COLO829 (cell line): Measurements from ENCODE around the gene TMEM39B.
"Not testable (repeated sequence)": the region's sequence is repeated elsewhere in the genome, so short reads cannot be mapped to it uniquely, and the experiment has no call there.

Experiments
- DNase-seq: peaks from one replicate; pipeline ENCODE4 v3.0.0; 2012; ENCODE audit warnings: low spot score

The TMEM39B gene

DNA sequence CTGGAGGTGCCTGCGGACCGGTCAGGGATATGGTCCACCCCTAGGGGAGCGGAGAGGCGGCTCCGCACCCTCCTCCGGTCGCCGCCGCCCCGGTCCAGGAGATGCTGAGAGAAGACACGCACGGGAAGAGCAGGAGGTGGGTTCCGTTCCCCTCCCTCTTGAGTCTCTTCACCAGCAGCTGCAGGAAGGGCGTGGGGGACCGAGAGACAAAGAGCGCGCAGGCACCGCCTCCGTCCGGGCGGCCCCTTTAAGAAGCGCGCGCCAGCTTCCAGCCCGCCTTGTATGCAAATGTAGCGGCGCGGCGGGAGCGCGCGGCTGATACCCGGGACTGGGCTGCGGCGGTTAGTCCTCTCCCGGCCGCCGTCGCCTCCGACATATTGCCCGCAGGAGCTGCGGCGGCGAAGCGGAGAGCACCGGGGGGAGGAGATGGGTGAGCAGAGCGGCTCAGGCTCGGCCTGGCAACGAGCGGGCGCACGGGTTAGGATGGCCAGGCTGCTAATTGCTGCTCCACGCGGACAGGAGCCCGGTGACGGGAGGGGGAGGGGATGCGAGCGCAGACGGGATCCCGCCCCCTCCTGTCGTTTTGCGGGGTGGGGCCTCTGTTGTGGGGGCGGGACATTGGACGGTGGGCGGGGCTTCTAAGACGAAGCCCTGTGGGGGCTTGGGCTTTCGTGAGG lies at the start of gene TMEM39B:
TSS of gene TMEM39B (plus strand) at position 318 of the 677 bp plus-strand sequence. CDS start at position 427, 109 bp downstream.
- peak; percentile 96 for DNase-seq

DNA sequence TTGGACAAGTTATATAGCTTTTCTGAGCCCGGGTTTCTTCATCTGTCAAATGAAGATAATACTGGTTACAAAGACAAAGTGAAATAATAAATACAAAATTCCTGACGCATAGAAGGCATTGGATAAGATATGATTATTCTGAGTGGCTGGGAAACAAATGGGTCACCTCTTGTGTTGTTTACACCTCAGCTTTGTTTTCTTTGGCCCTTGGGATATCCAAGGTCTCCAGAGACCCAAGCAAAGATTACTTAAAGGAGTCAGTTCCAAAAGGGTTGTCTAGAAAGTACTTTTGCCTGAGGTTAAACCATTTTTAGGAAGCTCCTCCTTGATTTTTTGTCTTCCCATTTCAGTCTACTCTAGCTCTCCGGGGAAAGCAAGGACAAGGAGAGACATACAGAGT lies 49.4 kb upstream of the TMEM39B start:
- no peak for DNase-seq

DNA sequence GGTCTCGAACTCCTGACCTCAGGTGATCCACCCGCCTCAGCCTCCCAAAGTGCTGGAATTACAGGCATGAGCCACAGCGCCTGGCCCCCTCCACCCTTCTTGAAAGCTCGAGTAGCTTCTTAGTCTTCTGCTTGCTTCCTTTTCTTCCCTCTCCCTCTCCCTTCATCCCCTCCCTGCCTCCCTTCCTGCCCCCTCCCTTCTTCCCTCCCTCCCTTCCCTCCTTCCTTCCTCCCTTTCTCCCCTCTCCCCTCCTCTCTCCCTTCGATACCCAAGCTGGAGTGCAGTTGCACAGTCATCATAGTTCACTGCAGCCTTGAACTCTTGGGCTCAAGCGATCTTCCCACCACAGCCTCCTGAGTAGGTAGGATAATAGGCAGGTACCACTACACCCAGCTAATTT lies 47.2 kb upstream of the TMEM39B start:
- DNase-seq, result no peak

DNA sequence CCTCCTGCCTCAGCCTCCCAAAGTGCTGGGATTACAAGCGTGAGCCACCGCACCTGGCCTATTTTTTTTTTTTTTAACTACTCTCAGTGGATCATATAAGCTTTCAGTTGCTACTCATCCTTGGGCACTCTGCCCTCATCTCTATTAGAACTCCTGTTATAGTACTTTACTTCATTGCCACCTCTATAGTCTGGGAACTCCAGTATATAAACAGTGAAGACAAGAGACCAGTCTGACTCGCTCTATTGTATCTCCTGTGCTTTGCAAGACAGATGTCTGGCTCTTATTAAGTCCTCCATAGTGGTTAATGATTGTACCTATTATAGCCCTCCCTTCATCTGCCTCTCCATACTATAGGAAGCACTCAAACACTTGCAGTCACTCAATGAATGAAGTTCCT lies 44.0 kb upstream of the TMEM39B start:
- no peak for DNase-seq

DNA sequence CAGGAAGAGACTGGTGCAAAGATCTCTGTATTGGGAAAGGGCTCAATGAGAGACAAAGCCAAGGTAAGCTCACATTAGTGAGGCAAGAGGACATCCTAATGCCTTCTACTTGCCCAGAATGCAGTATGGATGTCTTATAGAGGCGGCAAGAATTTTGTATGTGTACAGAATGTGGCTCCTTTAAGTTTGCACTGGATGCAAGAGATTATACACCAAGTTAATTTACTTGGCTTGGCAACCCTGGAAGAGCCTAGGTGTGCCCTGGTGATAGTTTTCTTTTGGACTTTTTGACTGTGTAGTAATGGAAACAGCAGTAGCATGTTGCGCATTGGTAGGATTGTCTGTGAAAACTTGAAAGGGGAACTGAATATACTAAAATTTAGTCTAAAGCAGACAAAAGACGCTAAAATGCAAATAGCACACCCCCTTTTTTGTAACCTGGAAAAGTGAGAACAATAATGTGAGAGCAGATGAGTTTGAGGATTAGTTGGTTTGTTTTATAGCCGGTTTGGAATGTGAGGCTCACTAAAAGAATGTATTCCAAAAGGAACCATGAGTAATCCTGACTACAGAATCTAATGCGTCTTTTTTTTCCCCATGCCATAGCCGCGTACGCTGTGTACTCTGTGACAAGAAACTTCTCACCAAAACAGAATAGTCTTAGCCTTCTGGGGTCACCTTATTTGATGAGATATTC lies 41.0 kb upstream of the TMEM39B start:
- DNase-seq, result no peak

DNA sequence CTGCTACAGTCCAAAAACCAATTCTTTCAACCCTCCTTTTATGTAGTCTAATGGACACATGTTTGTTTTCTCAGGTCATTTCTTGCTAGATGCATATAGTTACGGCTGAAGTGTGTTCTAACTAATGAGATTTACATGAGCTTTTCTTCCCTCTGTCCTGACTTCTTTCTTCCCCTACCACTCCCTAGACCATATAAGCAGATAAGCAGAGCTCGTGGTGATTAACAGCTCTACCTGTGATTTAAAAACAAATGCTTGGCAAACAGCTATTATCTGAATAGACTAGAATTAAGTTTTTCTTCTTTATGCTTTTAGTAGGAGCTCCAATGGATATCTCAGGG lies 40.5 kb upstream of the TMEM39B start:
- no peak for DNase-seq

DNA sequence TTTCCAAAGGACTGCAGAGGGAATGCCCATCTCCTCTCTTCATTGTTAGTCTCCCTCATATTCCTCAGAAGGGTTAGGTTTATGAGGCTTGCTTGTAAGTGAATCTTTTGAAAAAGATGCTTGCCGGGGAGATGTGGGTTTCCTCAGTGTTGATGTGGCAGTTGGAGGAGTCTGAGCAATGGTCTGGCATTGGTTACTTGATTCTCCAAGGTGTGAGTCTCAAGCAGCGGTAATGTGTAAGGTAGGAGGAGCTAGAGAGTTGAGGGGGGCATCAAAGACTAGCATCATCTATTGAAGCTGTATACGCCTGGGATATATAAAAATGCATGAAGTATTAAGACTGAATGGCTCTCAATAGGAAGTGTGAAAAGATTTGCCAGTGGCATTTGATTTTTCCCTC lies 37.6 kb upstream of the TMEM39B start:
- no peak for DNase-seq

DNA sequence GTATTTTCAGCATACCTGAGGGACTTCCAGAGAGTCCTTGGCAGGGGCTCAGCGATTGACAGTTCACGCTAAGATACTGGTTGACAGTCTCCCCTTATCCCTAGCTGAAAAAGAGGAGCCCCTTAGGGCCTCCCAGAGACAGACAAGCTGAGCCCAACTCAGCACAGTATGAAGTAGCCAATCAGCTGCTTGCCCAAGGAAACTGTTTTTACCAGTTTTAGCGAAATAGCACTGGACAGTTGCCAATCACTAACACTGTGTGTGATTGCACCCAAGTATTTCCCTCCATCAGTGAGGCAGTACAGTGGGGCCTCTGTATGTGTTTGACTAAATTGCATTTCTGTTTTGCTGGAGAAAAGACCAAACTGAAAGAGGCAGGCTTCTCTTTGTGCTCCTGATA lies 32.0 kb upstream of the TMEM39B start:
- DNase-seq, result no peak

DNA sequence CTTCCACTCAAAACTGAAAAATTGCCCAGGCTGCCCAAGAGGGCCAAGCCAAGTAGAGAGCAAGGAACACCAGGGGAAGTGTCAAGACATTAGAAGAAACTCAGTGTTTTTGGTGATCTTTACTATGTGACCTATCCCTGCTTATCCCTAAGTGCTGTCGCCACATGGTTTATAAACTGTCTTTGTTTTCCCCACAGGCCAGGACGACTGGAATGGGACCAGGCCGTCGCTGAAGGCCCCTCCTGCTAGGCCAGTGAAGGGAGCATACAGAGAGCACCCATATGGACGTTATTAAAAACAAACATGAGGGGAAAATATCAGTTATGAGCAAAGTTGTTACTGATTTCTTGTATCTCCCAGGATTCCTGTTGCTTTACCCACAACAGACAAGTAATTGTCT lies 30.4 kb upstream of the TMEM39B start:
- DNase-seq, result no peak

DNA sequence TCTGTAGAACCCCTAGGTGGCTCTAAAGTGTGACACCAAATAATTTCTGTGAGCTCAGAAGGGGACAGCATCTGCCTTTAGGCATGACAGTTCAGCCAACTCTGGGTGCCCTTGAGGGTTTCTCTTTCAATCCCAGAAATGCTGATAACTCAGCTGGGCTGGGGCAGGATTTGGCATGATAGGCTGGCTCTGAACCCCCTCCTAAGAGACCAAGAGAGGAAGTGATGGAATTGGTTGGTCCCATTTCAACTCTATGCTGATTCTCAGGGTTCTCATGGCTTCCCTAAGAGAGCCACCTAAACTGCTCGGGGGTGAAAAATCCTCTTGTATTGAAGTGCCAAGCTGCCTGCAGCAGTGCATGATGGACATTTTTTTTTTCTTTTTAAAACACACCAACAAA lies 28.5 kb upstream of the TMEM39B start:
- DNase-seq, result no peak

DNA sequence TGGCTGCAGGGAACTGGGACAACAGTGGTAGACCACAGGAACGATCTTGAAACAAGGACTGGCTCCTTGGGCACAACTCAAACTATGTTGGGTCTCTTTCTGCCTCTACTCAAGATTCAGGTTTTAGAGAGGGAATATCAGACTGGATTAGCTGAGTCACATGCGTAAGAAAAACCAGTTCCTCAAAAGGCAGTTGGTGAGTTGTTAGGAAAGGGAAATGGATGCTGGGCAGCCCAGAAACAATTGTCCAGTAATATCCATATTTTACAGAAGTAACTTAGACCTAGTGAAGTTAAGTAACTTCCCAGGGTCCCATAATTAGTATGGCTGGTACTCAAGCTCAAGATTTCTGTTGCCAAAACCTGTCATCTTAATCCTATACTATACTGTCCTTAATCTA lies 27.0 kb upstream of the TMEM39B start:
- DNase-seq, result no peak

DNA sequence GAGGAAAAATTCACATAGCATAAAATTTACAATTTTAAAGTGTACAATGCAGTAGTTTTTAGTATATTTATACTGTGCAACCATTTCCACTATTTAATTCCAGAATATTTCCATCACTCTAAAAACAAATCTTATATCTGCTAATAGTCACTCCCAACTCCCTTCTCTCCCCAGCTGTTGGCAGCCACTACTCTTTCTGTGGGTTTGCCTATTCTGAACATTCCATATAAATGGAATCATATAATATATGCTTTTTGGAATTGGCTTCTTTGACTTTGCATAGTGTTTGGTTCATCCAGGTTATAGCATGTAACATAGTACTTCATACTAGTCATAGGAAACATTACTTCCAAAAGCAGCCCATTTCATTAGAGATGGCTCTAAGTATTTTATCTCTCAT lies 25.0 kb upstream of the TMEM39B start:
- no peak for DNase-seq

DNA sequence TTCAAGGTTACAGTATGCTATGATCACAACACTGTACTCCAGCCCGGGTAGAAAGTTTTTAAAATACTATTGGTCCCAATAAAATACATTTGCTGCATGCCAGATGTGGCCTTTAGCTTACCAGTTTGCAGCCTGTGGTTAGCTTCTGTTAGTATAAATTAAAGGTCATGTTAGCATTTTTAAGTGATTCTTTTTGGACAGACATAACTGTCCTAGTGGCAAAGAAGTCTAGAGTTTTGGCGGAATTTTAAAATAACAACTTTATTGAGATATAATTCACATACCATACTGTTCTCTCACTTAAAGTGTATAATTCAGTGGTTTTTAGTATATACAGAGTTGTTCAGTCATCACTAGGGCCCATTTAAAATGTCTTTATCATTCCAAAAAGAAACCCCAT lies 24.3 kb upstream of the TMEM39B start:
- DNase-seq, result no peak

DNA sequence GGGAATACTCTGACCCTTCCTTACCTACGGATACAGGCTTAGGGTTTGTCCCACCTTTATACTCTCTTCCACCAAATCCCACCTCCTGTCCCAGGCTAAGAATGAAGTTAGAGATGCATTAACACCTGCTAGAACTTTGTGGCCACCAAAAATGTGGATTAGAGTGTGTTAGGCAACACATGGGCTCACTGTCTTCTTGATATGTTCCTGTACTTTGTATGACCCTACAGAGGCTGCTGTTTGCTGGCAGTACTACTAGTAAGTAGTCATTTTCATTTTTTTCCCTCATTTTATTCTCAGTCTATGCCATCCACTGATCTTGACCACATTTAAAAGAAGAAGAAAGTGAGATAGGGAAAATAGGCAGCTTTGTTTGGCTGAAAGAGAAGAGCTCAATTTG lies 21.0 kb upstream of the TMEM39B start:
- DNase-seq, result no peak

DNA sequence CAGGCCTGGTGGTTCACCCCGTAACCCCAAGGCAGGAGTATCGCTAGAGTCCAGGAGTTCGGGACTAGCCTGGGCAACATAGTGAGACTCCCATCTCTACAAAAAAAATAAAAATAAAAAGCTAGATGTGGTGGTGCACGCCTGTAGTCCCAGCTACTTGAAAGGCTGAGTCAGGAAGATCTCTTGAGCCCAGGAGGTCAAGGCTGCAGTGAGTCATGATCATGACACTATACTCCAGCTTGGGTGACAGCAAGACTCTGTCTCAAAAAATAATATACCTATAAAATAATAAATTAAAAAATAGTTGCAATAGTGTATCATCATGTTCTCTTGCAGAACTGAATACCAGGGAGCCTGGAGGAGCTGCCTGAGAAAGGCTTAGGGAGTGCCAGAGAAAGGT lies 19.9 kb upstream of the TMEM39B start:
- DNase-seq, result no peak

DNA sequence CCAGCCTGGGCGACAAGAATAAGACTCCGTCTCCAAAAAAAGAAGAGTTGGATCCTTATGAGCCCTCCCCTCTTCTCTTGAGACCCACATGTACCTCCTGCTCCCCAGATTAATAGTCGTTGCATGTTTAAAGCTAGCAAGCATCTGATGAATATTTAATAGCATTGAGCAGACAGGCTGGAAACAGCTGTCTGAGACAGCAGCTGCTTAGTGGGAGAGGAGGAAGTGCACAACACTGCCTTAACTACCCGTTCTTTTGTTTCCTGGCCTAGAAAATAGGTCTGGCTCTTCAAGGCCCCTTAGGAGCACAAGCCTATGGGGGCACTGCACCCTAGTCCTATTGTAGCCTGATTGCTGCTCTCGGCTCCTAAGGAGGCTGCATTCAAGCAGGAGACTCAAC lies 17.3 kb upstream of the TMEM39B start:
- DNase-seq, result no peak

DNA sequence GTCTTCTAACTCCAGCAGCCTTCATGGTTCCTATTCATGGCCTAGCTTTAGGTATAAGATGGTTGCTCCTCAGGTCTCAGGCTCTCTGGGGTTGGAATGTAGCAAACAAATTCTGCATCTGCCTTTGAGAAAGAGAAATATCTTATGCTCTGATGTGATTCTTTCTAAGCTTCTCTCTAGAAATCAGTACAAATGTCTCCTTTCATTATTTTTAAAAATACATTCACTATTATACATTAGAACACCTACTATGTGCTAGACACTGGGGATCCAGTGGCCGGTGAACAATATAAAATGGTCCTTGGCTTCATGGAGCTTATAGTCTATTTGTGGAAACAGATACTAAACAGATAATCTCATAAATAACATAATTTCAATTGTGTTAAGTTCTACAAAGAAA lies 16.1 kb upstream of the TMEM39B start:
- DNase-seq, result no peak

DNA sequence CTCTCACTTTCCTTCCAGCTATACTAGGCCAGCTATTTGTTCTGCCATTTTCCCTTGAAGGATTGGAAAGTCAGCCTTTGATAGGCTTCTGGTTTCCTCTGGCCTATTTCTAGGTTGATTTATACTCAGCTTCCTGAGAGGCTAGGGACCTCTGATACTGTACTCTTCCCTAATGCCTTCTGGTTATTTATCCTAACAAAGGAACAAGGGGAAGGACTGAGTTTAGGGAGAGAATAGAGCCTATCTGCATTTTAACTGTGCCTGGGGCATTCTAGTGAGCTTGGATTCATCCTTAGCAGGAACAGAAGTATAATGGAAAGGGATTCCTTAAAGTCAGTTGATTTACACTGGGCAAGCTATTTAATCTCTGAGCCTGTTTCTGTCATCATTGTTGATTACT lies 11.8 kb upstream of the TMEM39B start:
- no peak for DNase-seq

DNA sequence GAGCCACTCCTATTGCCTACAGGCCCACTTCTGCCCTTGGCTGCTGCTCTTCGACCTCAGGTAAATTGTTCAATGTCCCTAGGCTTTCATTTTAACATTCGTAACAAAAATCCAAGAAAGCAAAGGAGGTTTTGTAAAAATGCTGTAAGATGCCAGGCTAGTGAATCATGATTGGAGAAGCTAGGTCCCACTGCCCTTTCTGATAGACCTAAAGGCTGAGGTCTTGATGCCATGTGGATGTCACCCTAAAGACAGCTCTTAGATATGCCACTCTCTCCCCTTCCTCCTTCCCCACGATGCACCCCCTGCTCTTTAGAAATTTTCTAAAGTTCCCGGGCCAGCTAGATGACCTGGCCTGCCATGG lies 9.9 kb upstream of the TMEM39B start:
- no peak for DNase-seq

DNA sequence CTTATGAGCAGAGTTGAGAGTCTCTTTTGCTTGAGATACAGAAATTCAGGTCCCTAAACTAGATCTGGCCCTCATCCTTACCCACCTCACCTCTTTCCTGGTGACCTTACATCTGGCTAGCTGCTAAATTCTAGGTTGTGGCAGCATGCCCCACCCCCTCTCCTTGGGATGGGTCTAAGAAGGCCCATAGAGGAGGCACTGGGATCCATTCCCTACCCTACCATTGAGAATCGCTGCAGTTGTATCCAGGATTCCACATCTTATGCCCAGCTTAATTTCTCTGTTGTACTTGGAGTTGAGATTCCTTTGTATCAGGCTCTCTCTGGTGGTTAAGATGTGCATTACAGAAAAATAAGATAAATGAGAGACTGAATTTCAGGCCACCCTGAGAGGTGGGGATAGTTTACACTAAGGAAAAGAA lies 9.5 kb upstream of the TMEM39B start:
- DNase-seq, result peak; percentile 65

DNA sequence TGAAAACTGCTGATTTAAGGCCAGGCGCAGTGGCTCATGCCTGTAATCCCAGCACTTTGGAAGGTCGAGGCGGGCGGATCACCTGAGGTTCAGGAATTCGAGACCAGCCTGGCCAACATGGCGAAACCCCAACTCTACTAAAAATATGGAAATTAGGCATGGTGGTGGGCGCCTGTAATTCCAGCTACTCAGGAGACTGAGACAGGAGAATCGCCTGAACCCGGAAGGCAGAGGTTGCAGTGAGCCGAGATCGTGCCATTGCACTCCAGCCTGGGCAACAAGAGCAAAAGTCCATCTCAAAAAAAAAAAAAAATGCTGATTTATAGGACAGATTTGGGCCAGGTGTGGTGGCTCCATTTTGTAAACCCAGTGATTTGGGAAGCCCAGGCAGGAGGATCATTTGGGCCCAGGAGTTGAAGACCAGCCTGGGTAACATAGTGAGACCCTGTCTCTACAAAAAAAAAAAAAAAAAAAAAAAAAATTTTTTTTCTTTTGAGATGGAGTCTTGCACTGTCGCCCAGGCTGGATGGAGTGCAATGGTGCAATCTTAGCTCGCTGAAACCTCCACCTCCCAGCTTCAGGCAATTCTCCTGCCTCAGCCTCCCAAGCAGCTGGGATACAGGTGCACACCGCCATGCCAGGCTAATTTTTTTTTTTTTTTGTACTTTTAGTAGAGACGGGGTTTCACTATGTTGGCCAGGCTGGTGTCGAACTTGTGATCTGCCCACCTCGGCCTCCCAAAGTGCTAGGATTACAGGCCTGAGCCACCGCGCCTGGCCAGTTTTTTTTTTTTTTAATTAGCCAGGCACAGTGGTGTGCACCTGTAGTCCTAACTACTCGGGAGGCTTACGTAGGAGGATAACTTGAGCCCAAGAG lies 6.9 kb upstream of the TMEM39B start:
- DNase-seq, result not testable (repeated sequence)

DNA sequence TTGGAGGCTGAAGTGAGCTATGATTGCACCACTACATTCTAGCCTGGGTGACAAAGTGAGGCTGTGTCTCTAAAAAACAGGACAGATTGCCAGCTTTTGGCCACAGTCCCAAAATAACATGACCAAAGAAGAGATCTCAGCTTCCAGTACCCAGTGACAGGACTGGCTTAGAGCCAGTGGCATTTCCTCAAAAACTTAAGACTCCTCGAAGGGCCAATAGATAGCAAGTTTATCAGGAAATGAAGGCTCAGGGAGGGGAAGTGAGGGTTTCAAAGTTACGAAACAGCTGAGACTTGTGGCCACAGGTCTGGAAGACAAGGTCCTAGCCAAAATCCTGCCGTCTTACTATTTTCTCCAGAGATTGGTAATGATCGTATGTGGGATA lies 6.3 kb upstream of the TMEM39B start:
- no peak for DNase-seq

DNA sequence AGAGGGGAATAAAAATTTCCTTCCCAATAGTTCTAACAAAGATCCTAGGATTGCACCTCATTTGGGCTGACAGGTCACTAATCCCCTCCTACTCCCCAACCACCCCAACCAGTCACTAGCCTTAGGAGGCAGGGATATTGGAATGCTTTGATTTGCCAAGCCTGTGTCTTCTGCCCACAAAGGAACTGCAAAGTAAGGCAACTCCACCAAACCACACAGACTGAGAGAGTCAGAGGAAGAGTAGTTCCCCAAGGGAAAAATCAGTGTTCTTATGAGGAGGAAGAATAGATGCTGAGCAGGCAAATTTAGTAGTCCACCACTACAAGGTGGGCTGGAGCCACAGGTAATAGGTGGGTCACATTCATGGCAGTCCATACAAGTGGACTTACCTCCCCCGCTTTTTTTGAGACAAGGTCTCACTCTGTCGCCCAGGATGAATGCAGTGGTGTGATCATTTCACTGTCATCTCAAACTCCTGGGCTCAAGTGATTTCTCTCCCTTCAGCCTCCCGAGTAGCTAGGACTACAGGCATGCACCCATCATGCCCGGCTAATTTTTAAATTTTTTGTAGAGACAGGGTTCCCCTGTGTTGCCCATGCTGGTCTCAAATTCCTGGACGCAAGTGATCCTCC lies 3.7 kb upstream of the TMEM39B start:
- no peak for DNase-seq
